ENCODE results near the gene GSS.

- TF ChIP-seq, protein P1, sequence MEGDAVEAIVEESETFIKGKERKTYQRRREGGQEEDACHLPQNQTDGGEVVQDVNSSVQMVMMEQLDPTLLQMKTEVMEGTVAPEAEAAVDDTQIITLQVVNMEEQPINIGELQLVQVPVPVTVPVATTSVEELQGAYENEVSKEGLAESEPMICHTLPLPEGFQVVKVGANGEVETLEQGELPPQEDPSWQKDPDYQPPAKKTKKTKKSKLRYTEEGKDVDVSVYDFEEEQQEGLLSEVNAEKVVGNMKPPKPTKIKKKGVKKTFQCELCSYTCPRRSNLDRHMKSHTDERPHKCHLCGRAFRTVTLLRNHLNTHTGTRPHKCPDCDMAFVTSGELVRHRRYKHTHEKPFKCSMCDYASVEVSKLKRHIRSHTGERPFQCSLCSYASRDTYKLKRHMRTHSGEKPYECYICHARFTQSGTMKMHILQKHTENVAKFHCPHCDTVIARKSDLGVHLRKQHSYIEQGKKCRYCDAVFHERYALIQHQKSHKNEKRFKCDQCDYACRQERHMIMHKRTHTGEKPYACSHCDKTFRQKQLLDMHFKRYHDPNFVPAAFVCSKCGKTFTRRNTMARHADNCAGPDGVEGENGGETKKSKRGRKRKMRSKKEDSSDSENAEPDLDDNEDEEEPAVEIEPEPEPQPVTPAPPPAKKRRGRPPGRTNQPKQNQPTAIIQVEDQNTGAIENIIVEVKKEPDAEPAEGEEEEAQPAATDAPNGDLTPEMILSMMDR (IDR thresholded peaks at IDR 0.05) = no peak
- TF ChIP-seq POLR2A (IDR thresholded peaks at IDR 0.05) = no peak
These were observed 11.6 kb downstream of the GSS start for GRCh38 chr20:34943808-34944567.
